Kidney epithelial cell (primary cell): Measurements from ENCODE around the gene E2F4. TPM values are rescaled to one million over a fixed set of nuclear protein-coding genes. Genes with fewer than 3 reads are reported as not detected.
A peak's percentile ranks its signal among the peaks of the same experiment; 100 is the strongest.

ENCODE experiments used
- DNase-seq: peaks from one replicate; pipeline ENCODE4 v3.0.0-alpha.2; 2010; ENCODE audit warnings: low read depth
- H3K27me3 ChIP-seq: 2 replicates; pipeline ENCODE4 v1.6.0; 2011; ENCODE audit warnings: low read length; ENCODE audit not compliant: control insufficient read depth, insufficient read depth
- H3K36me3 ChIP-seq: 2 replicates; pipeline ENCODE4 v1.5.1; 2011; ENCODE audit warnings: low read length; ENCODE audit not compliant: control insufficient read depth, insufficient read depth
- H3K4me3 ChIP-seq: 2 replicates; pipeline ENCODE4 v1.5.1; 2011; ENCODE audit warnings: low read depth, mild to moderate bottlenecking, control low read depth, low read length
- total RNA-seq: library from RNA; depleted of rRNA; stranded (reverse); fragments of >200 nt; gene quantifications from 2 replicates; pipeline ENCODE4 v1.2.3, GENCODE V29; 2015
- TF ChIP-seq, protein P1 (sequence below): IDR thresholded peaks from 2 replicates; pipeline ENCODE4 v1.5.1; 2011; ENCODE audit warnings: mild to moderate bottlenecking, moderate library complexity, low read length, control low read depth, inconsistent platforms; ENCODE audit not compliant: insufficient read depth, poor library complexity, severe bottlenecking

E2F4 gene
- total RNA-seq, 1 donor from 2014 or later = 84.9 TPM

DNA sequence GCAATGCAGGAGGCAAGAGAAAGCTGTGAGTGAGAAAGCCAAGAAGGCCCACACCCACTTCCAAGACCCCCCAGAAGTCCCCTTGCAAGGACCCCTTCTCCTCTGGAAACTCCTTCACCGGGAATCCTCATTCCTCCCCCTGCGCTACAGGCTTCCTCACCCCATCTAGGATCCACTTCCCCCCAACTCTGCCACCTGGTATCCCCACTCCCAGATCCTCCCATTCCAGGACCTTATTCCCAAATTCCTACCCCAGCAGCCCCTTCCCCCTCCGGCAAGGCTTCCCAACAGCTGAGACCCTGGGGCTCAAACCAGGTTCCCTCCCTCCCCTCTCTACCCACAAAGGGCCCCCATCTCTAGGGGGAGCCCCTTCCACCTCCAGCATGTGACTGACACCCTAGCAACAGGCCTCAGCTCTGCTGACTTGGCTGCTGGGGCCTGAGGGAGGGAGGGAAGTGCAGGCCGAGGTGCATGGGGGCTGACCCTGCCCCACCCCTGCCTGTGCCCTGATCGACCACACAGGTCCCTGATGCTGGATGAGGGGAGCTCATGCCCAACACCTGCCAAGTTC is 25.3 kb upstream of the E2F4 start:
- TF ChIP-seq, protein P1, sequence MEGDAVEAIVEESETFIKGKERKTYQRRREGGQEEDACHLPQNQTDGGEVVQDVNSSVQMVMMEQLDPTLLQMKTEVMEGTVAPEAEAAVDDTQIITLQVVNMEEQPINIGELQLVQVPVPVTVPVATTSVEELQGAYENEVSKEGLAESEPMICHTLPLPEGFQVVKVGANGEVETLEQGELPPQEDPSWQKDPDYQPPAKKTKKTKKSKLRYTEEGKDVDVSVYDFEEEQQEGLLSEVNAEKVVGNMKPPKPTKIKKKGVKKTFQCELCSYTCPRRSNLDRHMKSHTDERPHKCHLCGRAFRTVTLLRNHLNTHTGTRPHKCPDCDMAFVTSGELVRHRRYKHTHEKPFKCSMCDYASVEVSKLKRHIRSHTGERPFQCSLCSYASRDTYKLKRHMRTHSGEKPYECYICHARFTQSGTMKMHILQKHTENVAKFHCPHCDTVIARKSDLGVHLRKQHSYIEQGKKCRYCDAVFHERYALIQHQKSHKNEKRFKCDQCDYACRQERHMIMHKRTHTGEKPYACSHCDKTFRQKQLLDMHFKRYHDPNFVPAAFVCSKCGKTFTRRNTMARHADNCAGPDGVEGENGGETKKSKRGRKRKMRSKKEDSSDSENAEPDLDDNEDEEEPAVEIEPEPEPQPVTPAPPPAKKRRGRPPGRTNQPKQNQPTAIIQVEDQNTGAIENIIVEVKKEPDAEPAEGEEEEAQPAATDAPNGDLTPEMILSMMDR = no peak
- DNase-seq = no peak
- Histone ChIP-seq H3K4me3 (no peak overlapping the region), H3K27me3 (peaks cover 57% of the 10 kb centered on the region), H3K36me3 (peaks cover under 1% of the 10 kb centered on the region)

DNA sequence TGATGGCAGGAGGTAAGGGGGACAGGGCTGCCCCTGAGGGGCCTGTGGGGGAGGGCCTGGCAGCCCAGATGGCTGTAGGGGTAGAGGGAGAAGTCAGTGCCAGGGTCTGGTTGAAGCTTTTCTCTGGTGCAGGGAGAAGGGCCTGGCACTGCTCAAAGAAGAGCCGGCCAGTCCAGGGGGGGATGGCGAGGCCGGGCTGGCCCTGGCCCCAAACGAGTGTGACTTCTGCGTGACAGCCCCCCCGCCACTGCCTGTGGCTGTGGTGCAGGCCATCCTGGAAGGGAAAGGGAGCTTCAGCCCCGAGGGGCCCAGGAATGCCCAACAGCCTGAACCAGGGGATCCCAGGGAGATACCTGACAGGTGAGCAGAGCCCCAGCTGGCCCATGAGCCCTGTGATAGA is 24.4 kb upstream of the E2F4 start:
- Histone ChIP-seq H3K36me3 (no peaks in the 10 kb centered on the region), H3K27me3 (peaks cover 50% of the 10 kb centered on the region), H3K4me3 (no peak overlapping the region)
- TF ChIP-seq, protein P1 = no peak
- DNase-seq = no peak

- DNase-seq = no peak
- H3K36me3 ChIP-seq = no peaks in the 10 kb centered on the region
These were observed 22.9 kb upstream of the E2F4 start for GRCh38 chr16:67169011-67169451.

DNA sequence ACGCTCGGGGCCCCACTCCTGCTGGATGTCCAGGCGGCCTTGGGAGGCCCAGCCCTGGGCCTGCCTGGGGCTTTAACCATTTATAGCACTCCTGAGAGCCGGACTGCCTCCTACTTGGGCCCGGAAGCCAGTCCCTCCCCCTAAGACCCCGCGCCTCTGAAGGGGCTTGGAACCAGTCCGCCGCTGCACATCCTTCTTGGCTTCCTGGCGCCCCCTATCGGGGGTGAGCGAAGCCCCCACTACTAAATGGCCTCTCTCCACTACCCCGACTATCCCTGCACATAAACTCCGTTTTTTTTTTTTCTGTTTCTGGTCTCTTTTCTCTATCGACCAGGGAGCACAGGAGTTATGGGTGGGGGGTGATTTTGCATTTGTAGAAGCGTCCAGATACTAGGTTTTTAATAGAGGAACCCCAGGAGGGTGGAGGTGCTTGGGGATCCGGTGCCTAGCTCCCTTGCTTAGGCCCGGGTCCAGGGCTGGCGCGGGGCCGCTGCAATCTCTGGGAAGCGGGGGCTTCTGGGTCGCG is 22.2 kb upstream of the E2F4 start:
- Histone ChIP-seq H3K36me3 (no peaks in the 10 kb centered on the region), H3K4me3 (peak overlapping the region; percentile 35), H3K27me3 (peaks cover 30% of the 10 kb centered on the region)
- TF ChIP-seq, protein P1 = peak; percentile 73
- DNase-seq = no peak

More at GRCh38 chr16:67169011-67169451, 22.9 kb upstream of the E2F4 start:
- TF ChIP-seq, protein P1 = no peak
- Histone ChIP-seq H3K27me3 (peaks cover 36% of the 10 kb centered on the region), H3K4me3 (no peak overlapping the region)

DNA sequence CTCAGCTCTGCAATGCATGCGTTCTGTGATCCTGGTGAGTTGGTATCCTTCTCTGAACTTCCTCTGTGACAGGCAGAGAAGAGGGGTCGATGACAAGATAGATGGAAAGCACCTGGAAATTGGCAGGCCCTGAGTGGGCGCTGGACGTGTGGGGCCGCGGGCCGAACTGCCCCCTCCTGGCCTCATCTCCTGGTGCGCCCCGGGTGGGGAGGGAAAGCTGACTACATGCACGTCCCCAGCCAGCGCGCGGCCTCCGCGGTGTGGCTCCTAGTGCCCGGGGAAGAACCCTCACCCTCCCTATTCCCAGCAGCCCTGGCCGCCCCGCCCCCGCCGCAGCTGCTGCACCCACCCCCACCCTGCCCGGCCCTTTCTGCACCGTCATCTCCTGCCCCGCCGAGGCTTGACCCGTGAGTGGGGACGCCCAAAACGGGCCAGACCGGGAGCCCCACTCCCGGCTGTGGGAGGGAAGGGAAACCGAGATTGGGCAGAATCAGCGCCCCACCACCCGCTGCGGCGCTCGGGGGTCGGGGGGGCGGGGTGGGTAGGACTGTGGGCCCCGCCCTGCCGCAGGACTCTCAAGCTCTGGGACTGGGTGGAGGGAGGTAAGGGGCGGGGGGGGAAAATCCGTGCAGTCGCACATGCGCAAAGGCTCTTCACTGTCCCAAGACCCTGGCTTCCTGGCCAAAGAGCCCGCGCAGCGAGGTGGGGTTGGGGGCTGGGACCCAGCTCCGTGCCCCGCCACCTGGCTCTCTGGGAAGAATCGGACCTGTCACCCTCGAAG is 21.6 kb upstream of the E2F4 start, which contains the start of gene NOL3:
Gene NOL3, plus strand, starts transcription at position 371 of the 781 bp plus-strand sequence.
- Histone ChIP-seq H3K36me3 (no peaks in the 10 kb centered on the region), H3K27me3 (peaks cover 24% of the 10 kb centered on the region), H3K4me3 (peak within 1 kb of the TSS; percentile 35)
- TF ChIP-seq, protein P1 = peak; percentile 3
- no peak for DNase-seq
